ENCODE results near the gene CPSF3. TPM values are rescaled to one million over a fixed set of nuclear protein-coding genes. Genes with fewer than 3 reads are reported as not detected.

CPSF3 gene
- total and polyA plus RNA-seq, 2 of the 8 experiments (the other 6 are each of a cell fraction or from before 2014, with no cell fraction given) = 44.5 to 93.3 TPM

DNA sequence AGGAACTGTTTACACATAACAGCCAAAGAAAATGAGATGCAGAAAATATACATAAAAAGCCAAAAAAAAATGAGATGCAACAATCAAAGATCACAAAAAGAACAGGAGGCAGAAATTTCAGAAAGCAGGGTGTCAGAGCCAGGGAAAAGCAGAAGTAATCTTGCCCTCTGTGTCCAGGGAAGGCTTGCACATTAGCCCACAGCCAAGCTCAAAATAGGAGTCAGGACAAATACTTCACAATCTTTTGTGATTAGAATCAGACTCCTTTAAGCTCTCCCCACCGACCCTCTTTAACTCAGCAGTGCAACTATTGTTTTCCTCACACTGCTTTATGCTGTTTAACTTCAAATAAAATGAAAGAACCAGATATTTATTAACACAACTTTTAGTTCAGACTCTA lies 85.5 kb downstream of the CPSF3 start:
- Histone ChIP-seq H2BK20ac (ENCODE audit: low read length) (no peak overlapping the region), H3K79me1 (ENCODE audit: low read depth, low read length) (no peaks in the 10 kb centered on the region), H3K4me3 (ENCODE audit: extremely low read depth in 1 of 4, insufficient read depth in 2 of 4, low read depth in 3 of 4, low read length in 4 of 4) (no peak overlapping the region), H3K4ac (replicated peaks; ENCODE audit: insufficient read length, low read depth, low read length) (no peak overlapping the region), H3K18ac (ENCODE audit: extremely low read depth, low read length) (no peak overlapping the region), H2BK5ac (ENCODE audit: low read depth, low read length) (no peak overlapping the region), H3K23ac (ENCODE audit: insufficient read length) (no peak overlapping the region), H2AFZ (ENCODE audit: low read length) (no peak overlapping the region), H3K9me3 (ENCODE audit: insufficient read depth in 2 of 2, low read depth in 1 of 2, low read length in 1 of 2) (no peaks in the 10 kb centered on the region), H3K27ac (ENCODE audit: low read depth, low read length) (no peak overlapping the region), H3K14ac (ENCODE audit: insufficient read length) (no peak overlapping the region), H3K79me2 (ENCODE audit: control insufficient read depth in 1 of 2, insufficient read depth in 2 of 2, low read length in 2 of 2) (no peaks in the 10 kb centered on the region), H3K23me2 (ENCODE audit: low read depth, low read length) (no peaks in the 10 kb centered on the region), H3K4me2 (ENCODE audit: insufficient read depth in 1 of 2, low read depth in 2 of 2, low read length in 2 of 2) (no peak overlapping the region), H4K8ac (ENCODE audit: extremely low read depth, insufficient read depth, low read length) (no peak overlapping the region), H4K5ac (ENCODE audit: insufficient read length, low read depth, low read length) (no peak overlapping the region), H4K91ac (replicated peaks; ENCODE audit: insufficient read length, low read length) (no peak overlapping the region), H3K4me1 (replicated peaks in 1 of 4; ENCODE audit: control insufficient read depth in 3 of 4, insufficient read depth in 4 of 4, low read length in 3 of 4) (no peaks in the 10 kb centered on the region), H3K36me3 (ENCODE audit: control insufficient read depth in 2 of 4, insufficient read depth in 4 of 4, low read length in 3 of 4) (peaks cover 0 to 10% (median 3%) of the 10 kb centered on the region in 4 experiments; a peak in 4 of 8 replicates), H2BK120ac (replicated peaks; ENCODE audit: low read depth, low read length) (no peak overlapping the region), H2AK5ac (ENCODE audit: low read depth, low read length) (no peak overlapping the region), H3K9ac (replicated peaks in 1 of 4; ENCODE audit: extremely low read depth in 1 of 4, low read depth in 3 of 4, low read length in 3 of 4) (no peak overlapping the region), H2BK15ac (ENCODE audit: low read length) (no peak overlapping the region), H3K27me3 (replicated peaks in 1 of 4; ENCODE audit: control insufficient read depth in 3 of 4, extremely low read depth in 1 of 4, insufficient read depth in 3 of 4, low read length in 3 of 4) (no peaks in the 10 kb centered on the region), H4K20me1 (replicated peaks in 1 of 2; ENCODE audit: control insufficient read depth in 1 of 2, insufficient read depth in 2 of 2, low read length in 2 of 2) (no peaks in the 10 kb centered on the region), H2BK12ac (ENCODE audit: low read depth, low read length) (no peak overlapping the region), H3K56ac (replicated peaks; ENCODE audit: insufficient read length, low read depth, low read length) (no peak overlapping the region)
- ChIA-PET POLR2A (ENCODE audit: partially characterized antibody) (no interaction called here), CTCF (ENCODE audit: partially characterized antibody) (interaction anchor here (1.4 to 1.6 kb wide), 2 partner anchors 11 to 17 kb away, joined by 3 to 5 read pairs; no protein-coding TSS in a partner anchor)
- no peak for DNase-seq (ENCODE audit: low read depth in 1 of 2, low spot score in 2 of 2)
- WGBS, 2 experiments (ENCODE audit: extremely low coverage in 1 of 2, insufficient coverage in 1 of 2, insufficient read length in 1 of 2, insufficient replicate concordance in 2 of 2, low coverage in 1 of 2, low lambda C conversion rate in 2 of 2, missing lambda C conversion rate in 1 of 2) = 65% methylated on average over 1 of the region's 1 CpG; no CpG with 5 or more reads in 1 of the 2 experiments
- FAIRE-seq = no peak
- no peak for TF ChIP-seq BCL11A (IDR thresholded peaks at IDR 0.05; ENCODE audit: low read depth in 2 of 2, low read length in 2 of 2)
- no peak for TF ChIP-seq TAF7 (optimal IDR thresholded peaks at IDR 0.05; ENCODE audit: borderline replicate concordance, low read depth, low read length)
- TF ChIP-seq PHF8 (conservative IDR thresholded peaks at IDR 0.05; ENCODE audit: low read depth, low read length) = no peak
- no peak for TF ChIP-seq HDAC6 (IDR thresholded peaks at IDR 0.05; ENCODE audit: low read depth, low read length)
- no peak for TF ChIP-seq TCF12 (IDR thresholded peaks at IDR 0.05; ENCODE audit: low read depth, low read length)
- TF ChIP-seq YY1 (IDR thresholded peaks at IDR 0.05; ENCODE audit: low read depth, low read length) = no peak
- TF ChIP-seq CBX5 (IDR thresholded peaks at IDR 0.05; ENCODE audit: low read depth, low read length) = no peak
- TF ChIP-seq EP300 (IDR thresholded peaks at IDR 0.05; ENCODE audit: borderline replicate concordance in 1 of 2, low read depth in 2 of 2, low read length in 2 of 2) = no peak
- TF ChIP-seq GTF2F1 (IDR thresholded peaks at IDR 0.05; ENCODE audit: borderline replicate concordance, low read depth, low read length) = no peak
- no peak for TF ChIP-seq RBBP5 (IDR thresholded peaks at IDR 0.05; ENCODE audit: borderline replicate concordance, low read depth, low read length)
- TF ChIP-seq SP4 (IDR thresholded peaks at IDR 0.05; ENCODE audit: low read length) = no peak
- TF ChIP-seq CHD1 (IDR thresholded peaks at IDR 0.05; ENCODE audit: low read depth, low read length) = no peak
- no peak for TF ChIP-seq KDM4A (IDR thresholded peaks at IDR 0.05; ENCODE audit: low read depth, low read length, severe bottlenecking)
